HG03280 (cell line): ENCODE results near the gene IAH1.
"Not testable (repeated sequence)": the region's sequence is repeated elsewhere in the genome, so short reads cannot be mapped to it uniquely, and the experiment has no call there.

Source experiments
- ATAC-seq: cut with Tn5 transposase; IDR thresholded peaks from one replicate; pipeline ENCODE4 v1.9.1; 2021; ENCODE audit warnings: mild to moderate bottlenecking, moderate library complexity; ENCODE audit not compliant: unreplicated experiment

Gene IAH1

DNA sequence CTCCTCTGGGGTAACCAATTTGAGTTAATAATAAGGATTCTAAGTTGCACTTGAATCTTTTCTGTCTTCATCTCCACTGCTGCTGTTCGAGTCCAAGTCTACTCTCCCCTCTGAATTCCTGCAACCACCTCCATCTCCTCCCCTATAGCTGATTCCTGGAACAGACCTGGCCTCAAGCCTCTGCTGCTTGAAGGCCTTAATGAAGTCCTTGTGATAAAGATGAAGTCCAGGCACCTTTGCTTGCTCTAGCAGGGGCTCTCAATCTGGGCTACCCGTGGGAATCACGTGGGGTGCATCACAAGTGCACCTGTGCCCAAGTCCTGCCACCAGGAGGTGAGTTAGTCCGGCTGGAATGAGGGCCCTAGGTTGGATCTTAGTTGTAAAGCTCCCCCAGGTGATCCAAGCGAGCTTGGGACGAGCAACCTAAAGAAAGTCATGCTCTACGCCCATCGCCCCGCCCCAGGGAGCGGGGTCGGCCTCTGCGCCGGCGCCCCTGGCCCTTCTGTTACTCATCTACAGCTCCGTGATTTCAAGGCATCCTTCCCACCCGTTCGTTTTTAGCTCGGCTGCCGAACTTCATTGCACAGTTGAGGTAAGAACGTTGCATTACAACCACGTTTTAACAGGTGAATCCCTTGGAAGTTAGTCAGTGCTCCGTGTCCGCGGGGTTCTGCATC lies 905 bp upstream of the IAH1 start:
- ATAC-seq = no peak

DNA sequence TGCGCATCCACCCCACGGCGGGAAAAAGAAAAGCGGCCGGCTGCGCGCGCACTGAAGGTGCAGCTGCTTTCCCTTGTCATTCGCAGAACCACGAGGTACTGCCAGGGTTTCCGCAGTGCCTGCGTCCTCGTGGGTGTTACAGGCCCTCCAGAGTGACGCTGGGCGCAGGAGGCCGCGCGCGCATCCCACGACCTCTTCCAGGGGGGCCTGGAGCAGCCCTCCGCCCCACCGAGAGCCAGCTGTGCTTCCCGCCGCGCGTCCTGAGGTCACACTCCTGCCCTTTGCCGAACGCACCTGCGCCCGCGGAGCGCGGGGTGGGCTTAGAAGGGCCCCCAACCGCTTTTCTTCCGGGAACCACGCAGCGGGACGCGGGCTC lies 378 bp upstream of the IAH1 start:
- peak; percentile 7 for ATAC-seq

DNA sequence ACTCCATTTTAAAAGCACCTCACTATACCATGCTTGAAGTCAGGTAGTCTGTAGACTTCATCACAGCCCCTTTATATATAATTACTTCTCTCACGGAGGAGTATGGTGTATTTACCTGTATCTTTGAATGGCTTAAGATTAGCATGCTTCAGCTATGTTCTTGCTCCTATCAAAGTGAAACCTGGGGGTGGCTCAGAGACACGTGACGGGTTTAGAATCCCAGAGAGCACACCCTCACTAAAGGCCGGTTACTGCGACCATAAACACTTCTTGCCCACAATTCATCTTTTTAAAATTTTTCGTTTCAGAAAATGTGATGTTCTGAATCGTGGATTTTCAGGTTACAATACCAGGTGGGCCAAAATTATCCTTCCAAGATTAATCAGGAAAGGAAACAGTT lies 3.6 kb downstream of the IAH1 start:
- no peak for ATAC-seq

- ATAC-seq = no peak
Observed at GRCh38 chr2:9478526-9478925, 4.2 kb downstream of the IAH1 start.

- no peak for ATAC-seq
Observed at GRCh38 chr2:9480157-9480556, 5.8 kb downstream of the IAH1 start.

GRCh38 chr2:9483107-9483506 lies 8.8 kb downstream of the IAH1 start:
- no peak for ATAC-seq

GRCh38 chr2:9484533-9484932 lies 10.2 kb downstream of the IAH1 start:
- ATAC-seq = no peak

GRCh38 chr2:9488583-9489547 lies 14.5 kb downstream of the IAH1 start:
- ATAC-seq = no peak

- ATAC-seq = no peak
Observed at GRCh38 chr2:9490789-9491188, 16.4 kb downstream of the IAH1 start.

DNA sequence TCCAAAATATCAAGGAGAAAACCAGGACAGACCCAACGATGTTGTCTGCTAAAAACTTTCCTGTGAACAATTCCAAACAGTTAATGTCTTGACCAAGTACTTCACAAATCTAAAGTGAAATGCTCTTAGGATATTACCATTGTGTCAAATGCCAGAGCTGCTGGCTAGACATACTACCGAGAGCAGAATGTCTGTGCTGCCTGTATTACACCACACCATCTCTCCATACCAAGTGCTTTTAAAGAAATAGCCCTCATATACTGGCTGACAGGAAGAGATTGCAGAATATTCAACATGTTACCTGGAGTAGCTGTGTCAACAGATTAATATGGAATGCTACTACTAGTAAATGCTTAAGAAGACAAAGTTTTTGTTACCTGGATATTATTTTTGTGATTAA lies 18.6 kb downstream of the IAH1 start:
- no peak for ATAC-seq

DNA sequence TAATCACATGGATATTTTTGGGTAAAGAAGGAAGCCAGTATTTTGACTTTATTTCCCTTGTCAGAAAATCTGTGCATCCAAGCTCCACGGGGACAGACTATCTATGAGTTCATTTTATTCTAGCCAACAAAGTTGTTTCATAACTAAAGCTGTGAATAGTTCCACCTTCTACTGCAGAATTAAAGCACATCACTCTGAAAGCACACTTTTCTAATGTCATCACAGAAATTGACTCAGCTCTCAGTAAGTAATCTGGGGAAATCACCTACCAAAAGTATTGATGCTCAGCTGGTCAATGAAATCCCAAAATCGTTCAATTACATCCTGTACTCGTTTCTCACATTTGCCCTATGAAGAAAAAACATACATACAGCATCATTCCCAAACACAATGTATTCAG lies 19.1 kb downstream of the IAH1 start:
- no peak for ATAC-seq

DNA sequence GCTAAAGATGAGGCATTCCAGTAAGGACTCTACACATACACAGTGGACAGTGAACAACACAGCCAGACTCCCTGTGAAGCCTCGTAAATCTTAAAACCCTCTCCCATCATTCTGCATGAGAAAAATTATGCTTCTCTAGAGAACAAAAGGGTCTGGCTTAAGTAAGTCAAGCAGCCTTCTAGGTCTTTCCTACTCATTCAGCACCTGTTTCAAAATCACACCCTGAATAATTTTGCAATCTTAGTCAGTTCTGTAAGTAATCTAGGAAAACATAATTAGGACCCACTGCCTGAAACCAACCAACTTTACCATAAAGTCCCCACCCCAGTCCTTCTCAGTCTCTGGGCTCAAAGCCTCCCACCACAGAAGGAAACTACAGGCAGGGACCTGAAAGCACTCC lies 19.7 kb downstream of the IAH1 start:
- no peak for ATAC-seq

- no peak for ATAC-seq
Observed at GRCh38 chr2:9497017-9497416, 22.7 kb downstream of the IAH1 start.

- ATAC-seq = no peak
Observed at GRCh38 chr2:9498210-9498609, 23.9 kb downstream of the IAH1 start.

GRCh38 chr2:9508931-9509330 lies 34.6 kb downstream of the IAH1 start:
- ATAC-seq = no peak

DNA sequence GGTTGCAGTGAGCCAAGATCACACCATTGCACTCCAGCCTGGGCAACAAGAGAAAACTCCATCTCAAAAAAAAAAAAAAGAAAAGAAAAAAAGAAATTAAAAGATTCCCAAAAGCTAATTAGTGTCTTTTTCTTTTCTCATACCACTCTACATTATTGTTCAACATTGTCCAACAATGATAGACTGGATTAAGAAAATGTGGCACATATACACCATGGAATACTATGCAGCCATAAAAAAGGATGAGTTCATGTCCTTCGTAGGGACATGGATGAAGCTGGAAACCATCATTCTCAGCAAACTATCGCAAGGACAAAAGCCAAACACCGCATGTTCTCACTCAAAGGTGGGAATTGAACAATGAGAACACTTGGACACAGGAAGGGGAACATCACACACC lies 39.6 kb downstream of the IAH1 start:
- ATAC-seq = not testable (repeated sequence)

DNA sequence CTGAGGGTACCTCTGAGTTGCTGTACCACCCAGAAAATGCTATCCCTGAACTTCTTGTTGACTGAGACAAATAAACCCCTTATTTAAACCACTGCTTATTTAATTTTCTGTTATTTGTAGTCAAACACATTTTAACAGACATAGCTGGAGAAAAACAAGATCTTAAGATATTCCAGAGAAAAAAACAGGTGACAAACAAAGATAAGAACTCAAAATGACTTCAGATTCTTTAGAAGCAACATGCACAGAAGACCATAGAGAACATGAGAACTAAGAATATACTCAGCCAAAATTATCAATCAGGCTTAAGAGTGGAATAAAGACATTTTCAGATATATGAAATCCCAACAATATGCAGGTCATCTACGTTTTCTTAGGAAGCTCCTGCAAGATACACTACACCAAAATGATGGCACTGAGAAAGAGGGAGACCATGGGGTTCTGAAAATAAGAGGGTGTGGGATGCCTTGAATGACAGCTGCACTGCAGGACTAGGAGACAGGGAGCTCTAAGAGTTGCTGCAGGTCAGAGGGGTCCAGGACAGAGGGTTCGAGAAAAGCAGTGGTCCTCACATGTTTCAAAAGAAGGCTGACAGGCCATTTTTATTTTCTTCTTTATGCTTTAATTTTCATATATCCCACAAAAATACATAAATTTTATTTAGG lies 42.9 kb downstream of the IAH1 start:
- no peak for ATAC-seq

DNA sequence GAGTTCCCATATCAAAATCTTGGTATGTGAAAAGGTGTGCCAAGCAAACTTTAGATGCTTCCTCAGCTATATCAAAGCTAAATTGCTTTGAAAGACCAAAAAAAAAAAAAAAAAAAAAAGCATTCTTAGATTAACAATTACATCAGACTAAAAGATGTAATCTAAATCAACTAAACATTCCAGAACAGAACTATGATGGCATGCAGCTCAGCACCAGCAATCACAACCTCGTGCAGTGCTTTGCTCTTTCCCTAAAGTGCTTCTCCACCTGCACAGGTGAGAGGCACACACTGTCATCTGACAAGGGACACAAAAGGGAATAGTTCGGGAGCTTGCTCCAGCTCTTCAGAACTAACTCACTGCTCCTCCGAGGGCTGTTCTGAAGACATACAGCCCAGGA lies 43.8 kb downstream of the IAH1 start:
- ATAC-seq = no peak

DNA sequence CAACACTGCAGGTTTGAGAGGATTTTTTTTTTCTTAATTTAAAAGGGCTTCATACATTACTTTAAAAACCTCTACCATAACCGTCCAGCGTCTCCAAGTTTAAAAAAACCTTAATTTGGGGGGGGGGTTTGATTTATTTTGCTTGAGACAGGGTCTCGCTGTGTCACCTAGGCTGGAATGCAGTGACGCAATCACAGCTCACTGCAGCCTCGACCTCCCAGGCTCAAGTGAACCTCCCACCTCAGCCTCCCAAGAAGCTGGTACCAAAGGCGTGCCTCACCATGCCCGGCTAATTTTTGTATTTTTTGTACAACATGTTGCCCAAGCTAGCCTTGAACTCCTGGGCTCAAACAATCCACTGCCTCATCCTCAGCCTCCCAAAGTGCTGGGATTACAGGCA lies 44.4 kb downstream of the IAH1 start:
- no peak for ATAC-seq

DNA sequence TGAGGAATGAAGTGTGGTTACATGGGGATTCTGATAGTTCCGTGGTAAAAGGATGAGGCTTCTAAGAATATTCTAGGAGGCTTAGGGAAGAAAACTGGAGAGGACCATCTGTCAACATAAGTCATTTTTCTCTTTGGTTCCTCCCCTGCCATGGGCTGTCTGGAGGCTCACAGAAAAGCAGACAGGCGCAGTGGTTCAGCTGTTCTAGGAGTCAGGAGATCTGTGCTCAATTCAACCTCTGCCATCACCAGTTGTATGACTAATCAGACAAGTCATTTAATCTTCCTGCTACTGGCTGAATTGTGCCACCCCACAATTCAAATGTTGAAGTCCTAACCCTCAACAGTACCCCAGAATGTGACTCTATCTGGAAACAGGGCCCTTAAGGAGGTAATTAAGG lies 44.9 kb downstream of the IAH1 start:
- no peak for ATAC-seq

DNA sequence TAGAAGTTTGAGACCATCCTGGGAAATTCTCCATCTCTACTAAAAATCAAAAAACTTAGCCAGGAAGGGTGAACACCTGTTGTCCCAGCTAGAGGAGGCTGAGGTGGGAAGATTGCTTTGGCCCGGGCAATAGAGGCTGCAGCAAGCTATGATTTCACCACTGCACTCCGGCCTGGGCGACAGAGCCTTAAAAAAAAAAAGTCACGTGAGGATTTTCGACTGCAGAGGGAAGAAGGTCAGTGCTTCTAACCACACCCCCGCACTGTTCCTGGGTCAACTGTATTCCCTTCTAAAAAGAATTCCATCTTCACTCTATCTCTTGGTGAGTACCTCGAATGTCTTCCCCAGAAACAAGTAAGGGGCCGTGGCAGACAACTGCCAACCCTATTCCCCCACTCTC lies 49.9 kb downstream of the IAH1 start:
- ATAC-seq = no peak

GRCh38 chr2:9525266-9525665 lies 50.9 kb downstream of the IAH1 start:
- ATAC-seq = no peak
